Measurements from ENCODE around the gene OBSCN. TPM values are rescaled to one million over a fixed set of nuclear protein-coding genes. Genes with fewer than 3 reads are reported as not detected.

The OBSCN gene
- total RNA-seq, 1 experiment from 2014 or later = 33.3 TPM

DNA sequence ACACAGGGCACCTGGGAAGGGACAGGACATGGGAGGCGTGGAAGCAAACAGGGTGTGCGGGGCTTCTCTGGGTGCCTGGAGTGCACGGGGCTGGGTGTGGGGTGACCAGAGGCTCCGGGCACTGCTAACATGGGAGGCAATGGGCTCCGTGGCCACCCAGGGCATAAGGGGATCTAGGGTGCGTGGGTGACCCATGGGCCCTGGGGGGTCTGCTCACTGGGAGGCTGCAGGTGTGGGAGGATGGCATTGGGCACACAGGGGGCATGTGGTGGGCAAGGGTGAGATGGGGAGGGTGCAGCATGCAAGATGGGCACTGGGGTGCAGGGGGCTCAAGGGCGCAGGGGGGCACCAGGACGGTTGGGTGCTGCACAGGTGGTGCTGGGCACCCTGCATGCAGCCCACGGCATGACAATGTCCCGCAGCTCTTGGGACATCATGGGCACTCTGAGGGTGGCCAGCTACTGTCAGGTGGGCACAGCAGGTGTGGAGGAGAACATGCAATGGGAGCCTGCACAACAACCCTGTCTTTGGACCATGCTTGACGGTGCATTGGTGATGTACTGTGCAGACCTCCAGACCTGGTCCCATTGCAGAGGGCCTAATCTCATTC lies 183.7 kb downstream of the OBSCN start:
- Histone ChIP-seq H3K23ac (ENCODE audit: insufficient read length, low read depth, low read length) (no peak overlapping the region), H2BK120ac (ENCODE audit: low read depth, low read length, poor library complexity, severe bottlenecking) (no peak overlapping the region), H3K14ac (ENCODE audit: insufficient read depth, low read length) (no peak overlapping the region), H4K8ac (replicated peaks; ENCODE audit: insufficient read length, low read depth, low read length) (no peak overlapping the region), H3K4ac (ENCODE audit: low read depth, low read length) (no peak overlapping the region), H3K9ac (ENCODE audit: extremely low read depth, insufficient read length, low read length) (no peak overlapping the region), H3K79me1 (ENCODE audit: insufficient read depth, low read depth, low read length, poor library complexity, severe bottlenecking) (no peaks in the 10 kb centered on the region), H2BK20ac (ENCODE audit: low read depth, low read length, poor library complexity, severe bottlenecking) (no peak overlapping the region), H3K18ac (ENCODE audit: insufficient read length, low read depth, low read length) (no peak overlapping the region), H3K23me2 (ENCODE audit: insufficient read length, low read depth, low read length, poor library complexity, severe bottlenecking) (no peaks in the 10 kb centered on the region), H2AK5ac (ENCODE audit: insufficient read length, low read length) (no peak overlapping the region), H2BK15ac (ENCODE audit: low read depth, low read length) (no peak overlapping the region), H2AFZ (ENCODE audit: low read length) (no peak overlapping the region), H2BK5ac (ENCODE audit: insufficient read length, low read length) (no peak overlapping the region), H3K79me2 (ENCODE audit: insufficient read depth, low read length) (no peaks in the 10 kb centered on the region), H3K4me1 (ENCODE audit: insufficient read depth, low read length) (no peaks in the 10 kb centered on the region), H4K20me1 (ENCODE audit: control insufficient read depth, insufficient read depth, insufficient read length) (no peaks in the 10 kb centered on the region), H3K27ac (ENCODE audit: insufficient read length, low read depth, low read length) (no peak overlapping the region), H3K9me3 (ENCODE audit: control insufficient read depth, low read depth, low read length) (no peaks in the 10 kb centered on the region), H3K27me3 (ENCODE audit: insufficient read depth, low read length) (no peaks in the 10 kb centered on the region), H3K4me2 (ENCODE audit: insufficient read depth, insufficient read length, low read length) (no peak overlapping the region), H2BK12ac (ENCODE audit: insufficient read length, low read depth, low read length) (no peak overlapping the region), H4K91ac (ENCODE audit: insufficient read length, low read depth, low read length) (no peak overlapping the region), H3T11ph (ENCODE audit: low read length) (no peak overlapping the region), H4K5ac (ENCODE audit: insufficient read length, low read depth, low read length) (no peak overlapping the region), H3K56ac (ENCODE audit: insufficient read length, low read depth, low read length) (no peak overlapping the region)
- H3K27ac Mint-ChIP-seq = no peak overlapping the region
- DNase-seq = no peak
- H3K9me3 Mint-ChIP-seq = no peaks in the 10 kb centered on the region
- H3K4me3 Mint-ChIP-seq = no peak overlapping the region
- no peaks in the 10 kb centered on the region for H3K4me1 Mint-ChIP-seq
- peaks cover 6 to 33% (median 27%) of the 10 kb centered on the region in 3 experiments; a peak in 5 of 7 replicates for H3K36me3 Mint-ChIP-seq (ENCODE audit: insufficient read depth in 1 of 3, low read depth in 3 of 3)
- no CpG with 5 or more reads among the region's 11 CpGs for WGBS (ENCODE audit: extremely low coverage, insufficient read length, low lambda C conversion rate)
- H3K27me3 Mint-ChIP-seq (ENCODE audit: low read depth) = peaks cover 9% of the 10 kb centered on the region
- TF ChIP-seq CTCF (conservative IDR thresholded peaks at IDR 0.05) = no peak

Measured in H9 (cell line).